Activated CD4-positive, CD25-positive, alpha-beta regulatory T cell treated with anti-CD3 and anti-CD28 coated beads, Interleukin-2, amount 50 U/mL, for 24 hours (primary cell): ENCODE results near the gene SPDYE11.
A peak's percentile ranks its signal among the peaks of the same experiment; 100 is the strongest.
"Not testable (repeated sequence)": the region's sequence is repeated elsewhere in the genome, so short reads cannot be mapped to it uniquely, and the experiment has no call there.

Experiments
- ATAC-seq, 2 donors: fragments of 150-1000 bp; cut with Tn5 transposase; one replicate each; pipeline ENCODE4 v1.10.0; 2021; ENCODE audit warnings: mild to moderate bottlenecking in 1 of 2, moderate library complexity in 1 of 2

Gene SPDYE11, protein sequence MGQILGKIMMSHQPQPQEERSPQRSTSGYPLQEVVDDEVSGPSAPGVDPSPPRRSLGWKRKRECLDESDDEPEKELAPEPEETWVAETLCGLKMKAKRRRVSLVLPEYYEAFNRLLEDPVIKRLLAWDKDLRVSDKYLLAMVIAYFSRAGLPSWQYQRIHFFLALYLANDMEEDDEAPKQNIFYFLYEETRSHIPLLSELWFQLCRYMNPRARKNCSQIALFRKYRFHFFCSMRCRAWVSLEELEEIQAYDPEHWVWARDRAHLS

GRCh38 chr7:73057811-73058210 is at the start of gene SPDYE11:
TSS of gene SPDYE11 (minus strand) at chr7:73057911. CDS start at chr7:73056111, 1,800 bp downstream.
- ATAC-seq = not testable (repeated sequence)

DNA sequence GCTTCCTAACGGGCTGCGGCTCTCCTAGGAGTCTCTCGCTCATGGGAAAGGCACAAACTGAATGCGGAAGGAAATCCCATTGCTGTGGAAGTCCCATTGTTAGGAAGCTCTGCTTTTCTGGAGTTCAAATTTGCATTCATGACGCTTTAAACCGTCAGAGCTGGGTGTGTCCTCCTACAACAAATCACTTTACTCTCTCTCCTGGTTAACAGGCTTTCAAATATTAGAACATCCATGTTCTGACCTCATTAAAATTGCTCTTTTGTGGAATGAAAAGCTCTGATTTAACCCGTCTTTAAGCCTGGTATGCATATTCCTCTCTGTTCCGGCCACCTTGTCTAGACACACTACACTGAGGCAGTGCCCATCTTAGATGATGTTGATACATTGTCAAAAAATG is 28.2 kb upstream of the SPDYE11 start, which contains the start of gene SPDYE9:
SPDYE9 (minus strand) TSS at position 101 of the 400 bp plus-strand sequence. CDS start 1,800 bp downstream, outside the sequence.
- ATAC-seq = not testable (repeated sequence)

- not testable (repeated sequence) for ATAC-seq
Observed at GRCh38 chr7:73029666-73030065, 28.0 kb downstream of the SPDYE11 start, which contains the start of gene SPDYE8. TSS of gene SPDYE8 (minus strand) at chr7:73029766. CDS start at chr7:73027966, 1,800 bp downstream.

GRCh38 chr7:73006491-73006890 is 51.2 kb downstream of the SPDYE11 start:
- ATAC-seq = not testable (repeated sequence)

GRCh38 chr7:73005693-73006447 is 51.8 kb downstream of the SPDYE11 start:
- peak; percentile 88 to 90 for ATAC-seq

- ATAC-seq = peak; percentile 83 to 85
Observed at GRCh38 chr7:73005356-73005692, 52.4 kb downstream of the SPDYE11 start.

- not testable (repeated sequence) for ATAC-seq
Observed at GRCh38 chr7:72997887-72998468, 59.7 kb downstream of the SPDYE11 start.
